Right cardiac atrium (tissue), 5 donors: ENCODE data around the gene SLC35E1. TPM values are rescaled to one million over a fixed set of nuclear protein-coding genes. Genes with fewer than 3 reads are reported as not detected.

Experiments used
- ATAC-seq, 2 donors: fragments of 200-7000 bp; cut with Tn5 transposase; one replicate each; pipeline versions ENCODE4 v1.8.0 to v1.9.1; 2020; ENCODE audit warnings: moderate library complexity in 2 of 2, mild to moderate bottlenecking in 1 of 2
- DNase-seq, 3 donors: peaks; one replicate each; pipeline ENCODE4 v3.0.0-alpha.2; 2020
- H3K27ac ChIP-seq: one replicate; pipeline ENCODE4 v1.5.1; 2013; ENCODE audit warnings: mild to moderate bottlenecking, low read length, control low read depth, moderate library complexity
- H3K27me3 ChIP-seq: one replicate; pipeline ENCODE4 v1.6.1; 2013; ENCODE audit not compliant: control insufficient read depth, insufficient read depth
- H3K4me1 ChIP-seq: one replicate; pipeline ENCODE4 v1.6.1; 2013; ENCODE audit warnings: low read length; ENCODE audit not compliant: control insufficient read depth, insufficient read depth
- H3K4me3 ChIP-seq: one replicate; pipeline ENCODE4 v1.5.1; 2013; ENCODE audit warnings: low read length, control low read depth
- H3K9me3 ChIP-seq: one replicate; pipeline ENCODE4 v1.6.1; 2013; ENCODE audit warnings: low read length; ENCODE audit not compliant: control insufficient read depth
- WGBS: extraction: QIAGEN DNeasy Blood & Tissue Kit; methylation state at CpG from one replicate; pipeline ENCODE4 v1.1.7; 2013; 5-methylcytosine and 5-hydroxymethylcytosine counted together
- intact Hi-C, 4 donors: fragments of 100-400 bp; cut with DNase I; formaldehyde crosslinking; loops; one replicate each; pipeline versions ENCODE4 v1.11.0 to v1.14.0; 2022 to 2023
- polyA plus RNA-seq: library from polyadenylated mRNA; stranded (reverse); fragments of 200-250 nt; gene quantifications from one replicate; pipeline ENCODE4 v1.2.3, GENCODE V29; 2013
- total RNA-seq, 4 donors: library from RNA; stranded (reverse); fragmentation: NEBNext Ultra II Directional; extraction: Animal tissue kit (Norgen Biotek cat#: 25700); gene quantifications; one replicate each; pipeline ENCODE4 v1.2.1, GENCODE V29; 2021
- donor health status: healthy with polysubstance abuse.
- donor health status: DM: no; HTN: yes; CAD: no.
- donor health status: DM: no; HTN: no; CAD: no.
- donor health status: DM: no; HTN: yes; CAD: no; lungs with severe emphysema.
- donor health status: DM: yes; HTN: yes; CAD: no.

Gene SLC35E1
- total and polyA plus RNA-seq, 5 donors: 21.0 to 26.6 (median 25.5) TPM

DNA sequence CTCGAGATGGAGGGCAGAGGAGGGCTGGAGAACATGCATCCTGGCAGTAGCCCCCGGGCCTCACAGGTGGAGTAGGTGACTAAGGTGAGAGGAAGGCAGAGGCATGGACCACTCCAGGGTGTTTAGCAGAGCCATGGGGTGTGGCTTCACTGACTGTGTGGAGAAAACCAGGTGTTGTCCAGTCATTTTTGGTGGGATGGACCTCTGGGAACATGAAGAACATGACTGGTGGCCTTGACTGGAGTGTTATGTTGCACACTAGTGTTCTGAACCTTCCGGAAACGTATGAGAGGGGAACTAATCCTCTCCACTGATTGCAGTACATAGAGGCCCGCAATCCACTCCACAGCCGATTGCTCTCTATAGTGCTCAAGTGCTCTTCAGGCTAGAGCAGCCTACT, 38.9 kb upstream of the SLC35E1 start:
- intact Hi-C loops: no loop called here
- no peak for ATAC-seq
- Histone ChIP-seq H3K27ac (peak overlapping the region; percentile 74), H3K27me3 (no peaks in the 10 kb centered on the region), H3K4me1 (peaks cover 27% of the 10 kb centered on the region), H3K9me3 (no peaks in the 10 kb centered on the region), H3K4me3 (no peak overlapping the region)
- WGBS: 90% methylated on average over 6 of the region's 6 CpGs
- DNase-seq: no peak

GRCh38 chr19:16609511-16610200, 37.4 kb upstream of the SLC35E1 start:
- DNase-seq (no peak), ATAC-seq (no peak)
- Histone ChIP-seq H3K27ac (no peak overlapping the region), H3K27me3 (no peaks in the 10 kb centered on the region), H3K4me3 (no peak overlapping the region), H3K9me3 (no peaks in the 10 kb centered on the region), H3K4me1 (peaks cover 34% of the 10 kb centered on the region)
- intact Hi-C loops: no loop called here
- WGBS: 88% methylated on average over 5 of the region's 5 CpGs

- peak overlapping the region; percentile 79 for H3K27ac ChIP-seq
- ATAC-seq (peak; percentile 79 to 84), DNase-seq (no peak)
- WGBS: 64% methylated on average over 1 of the region's 1 CpG
- intact Hi-C loops: no loop called here
- H3K4me3 ChIP-seq: no peak overlapping the region
- no peaks in the 10 kb centered on the region for H3K27me3 ChIP-seq
- no peaks in the 10 kb centered on the region for H3K9me3 ChIP-seq
- peaks cover 30% of the 10 kb centered on the region for H3K4me1 ChIP-seq
Observed at GRCh38 chr19:16608290-16608739, 36.1 kb upstream of the SLC35E1 start.

DNA sequence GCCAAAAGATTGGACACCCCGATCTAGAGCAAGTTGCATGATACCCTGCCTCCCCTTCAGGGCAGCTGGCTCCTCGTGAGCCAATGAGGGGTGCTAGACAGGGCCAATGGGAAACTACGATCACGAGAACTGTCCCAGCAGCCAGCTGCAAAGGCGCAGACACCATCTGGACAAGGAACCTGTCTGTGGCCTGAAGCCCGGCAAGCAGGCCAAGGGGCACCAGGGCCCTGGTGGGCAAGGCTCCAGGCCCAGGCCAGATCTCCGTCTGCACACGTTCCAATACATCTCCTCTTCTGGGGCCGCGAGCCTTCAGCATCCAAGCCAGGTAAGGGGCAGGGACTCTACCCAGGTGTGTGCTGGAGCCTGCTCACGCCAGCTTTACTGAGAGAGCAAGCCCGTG, 35.6 kb upstream of the SLC35E1 start:
- no peak for DNase-seq
- 81% methylated on average over 12 of the region's 12 CpGs for WGBS
- peak; percentile 4 to 21 for ATAC-seq
- Histone ChIP-seq H3K27ac (peak overlapping the region; percentile 79), H3K27me3 (no peaks in the 10 kb centered on the region), H3K4me3 (no peak overlapping the region), H3K4me1 (peaks cover 32% of the 10 kb centered on the region), H3K9me3 (no peaks in the 10 kb centered on the region)
- intact Hi-C loops: no loop called here

GRCh38 chr19:16605553-16605994, 33.4 kb upstream of the SLC35E1 start:
- H3K27me3 ChIP-seq: no peaks in the 10 kb centered on the region
- DNase-seq (peak in 2 of 3 donors; percentile 74 to 79), ATAC-seq (peak; percentile 42 to 46)
- no peaks in the 10 kb centered on the region for H3K9me3 ChIP-seq
- no peak overlapping the region for H3K27ac ChIP-seq
- no peak overlapping the region for H3K4me3 ChIP-seq
- intact Hi-C loops: no loop called here
- H3K4me1 ChIP-seq: peaks cover 26% of the 10 kb centered on the region
- WGBS: 43% methylated on average over 8 of the region's 8 CpGs

GRCh38 chr19:16605115-16605514, 32.9 kb upstream of the SLC35E1 start:
- Histone ChIP-seq H3K4me1 (peaks cover 25% of the 10 kb centered on the region), H3K9me3 (no peaks in the 10 kb centered on the region), H3K4me3 (no peak overlapping the region), H3K27me3 (no peaks in the 10 kb centered on the region), H3K27ac (no peak overlapping the region)
- WGBS: 92% methylated on average over 3 of the region's 3 CpGs
- intact Hi-C loops: no loop called here
- no peak for DNase-seq
- no peak for ATAC-seq

DNA sequence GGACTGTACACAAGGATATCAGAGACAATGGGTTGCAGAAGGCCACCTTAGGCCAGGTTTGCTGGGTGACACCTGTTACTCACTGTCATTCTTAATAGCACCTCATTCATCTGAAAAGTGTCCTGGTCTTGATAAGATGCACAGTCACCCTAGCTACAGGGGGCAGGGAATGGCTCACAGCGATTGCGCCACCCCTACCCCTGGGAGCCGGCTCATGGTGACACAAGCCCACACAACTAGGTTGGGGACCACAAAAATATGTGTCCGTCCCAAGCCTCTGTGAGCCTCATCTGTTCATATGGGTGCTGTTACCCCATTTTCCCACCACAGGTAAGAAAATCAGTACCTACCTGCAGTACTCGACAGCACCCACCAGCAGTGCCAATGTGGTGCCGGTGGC, 32.4 kb upstream of the SLC35E1 start:
- 85% methylated on average over 6 of the region's 6 CpGs for WGBS
- DNase-seq (no peak), ATAC-seq (no peak)
- Histone ChIP-seq H3K4me3 (no peak overlapping the region), H3K27me3 (no peaks in the 10 kb centered on the region), H3K27ac (no peak overlapping the region), H3K4me1 (peaks cover 29% of the 10 kb centered on the region), H3K9me3 (no peaks in the 10 kb centered on the region)
- intact Hi-C loops: no loop called here

DNA sequence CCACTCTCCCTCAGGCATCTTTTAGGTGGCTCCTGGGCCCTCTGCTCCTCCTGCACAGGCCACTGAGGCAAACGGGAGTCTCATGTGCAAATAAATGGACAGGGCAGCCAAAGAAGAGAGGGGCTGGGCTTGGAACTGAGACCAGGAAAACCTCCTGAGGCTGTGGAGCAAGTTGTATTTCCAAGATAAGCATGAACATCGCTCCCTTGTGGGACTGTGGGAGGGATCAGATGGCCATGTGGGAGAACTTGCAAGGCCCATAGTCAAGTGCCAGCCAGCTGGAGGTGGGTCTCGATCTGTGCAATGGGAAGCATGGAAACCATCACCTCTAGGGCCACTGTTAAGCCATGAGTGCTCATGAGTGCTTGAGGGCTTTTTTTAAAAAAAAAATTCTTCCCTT, 30.9 kb upstream of the SLC35E1 start:
- H3K27me3 ChIP-seq: no peaks in the 10 kb centered on the region
- no peak overlapping the region for H3K27ac ChIP-seq
- WGBS: 45% methylated on average over 3 of the region's 3 CpGs
- no peak overlapping the region for H3K4me3 ChIP-seq
- peaks cover 29% of the 10 kb centered on the region for H3K4me1 ChIP-seq
- DNase-seq (no peak), ATAC-seq (no peak)
- no peaks in the 10 kb centered on the region for H3K9me3 ChIP-seq
- intact Hi-C loops: no loop called here

- Histone ChIP-seq H3K4me3 (no peak overlapping the region), H3K4me1 (peaks cover 21% of the 10 kb centered on the region), H3K9me3 (no peaks in the 10 kb centered on the region), H3K27ac (peak overlapping the region; percentile 16), H3K27me3 (no peaks in the 10 kb centered on the region)
- WGBS: 71% methylated on average over 20 of the region's 20 CpGs
- intact Hi-C loops: no loop called here
- DNase-seq: peak in 1 of 3 donors; percentile 72
- ATAC-seq: peak; percentile 29 to 40
Observed at GRCh38 chr19:16601378-16602052, 29.3 kb upstream of the SLC35E1 start.

- ATAC-seq: no peak
- WGBS: 88% methylated on average over 5 of the region's 5 CpGs
- H3K4me1 ChIP-seq: peaks cover 22% of the 10 kb centered on the region
- no peaks in the 10 kb centered on the region for H3K9me3 ChIP-seq
- no peaks in the 10 kb centered on the region for H3K27me3 ChIP-seq
- intact Hi-C loops: no loop called here
- no peak overlapping the region for H3K4me3 ChIP-seq
- H3K27ac ChIP-seq: no peak overlapping the region
- no peak for DNase-seq
Observed at GRCh38 chr19:16600824-16601223, 28.6 kb upstream of the SLC35E1 start.

DNA sequence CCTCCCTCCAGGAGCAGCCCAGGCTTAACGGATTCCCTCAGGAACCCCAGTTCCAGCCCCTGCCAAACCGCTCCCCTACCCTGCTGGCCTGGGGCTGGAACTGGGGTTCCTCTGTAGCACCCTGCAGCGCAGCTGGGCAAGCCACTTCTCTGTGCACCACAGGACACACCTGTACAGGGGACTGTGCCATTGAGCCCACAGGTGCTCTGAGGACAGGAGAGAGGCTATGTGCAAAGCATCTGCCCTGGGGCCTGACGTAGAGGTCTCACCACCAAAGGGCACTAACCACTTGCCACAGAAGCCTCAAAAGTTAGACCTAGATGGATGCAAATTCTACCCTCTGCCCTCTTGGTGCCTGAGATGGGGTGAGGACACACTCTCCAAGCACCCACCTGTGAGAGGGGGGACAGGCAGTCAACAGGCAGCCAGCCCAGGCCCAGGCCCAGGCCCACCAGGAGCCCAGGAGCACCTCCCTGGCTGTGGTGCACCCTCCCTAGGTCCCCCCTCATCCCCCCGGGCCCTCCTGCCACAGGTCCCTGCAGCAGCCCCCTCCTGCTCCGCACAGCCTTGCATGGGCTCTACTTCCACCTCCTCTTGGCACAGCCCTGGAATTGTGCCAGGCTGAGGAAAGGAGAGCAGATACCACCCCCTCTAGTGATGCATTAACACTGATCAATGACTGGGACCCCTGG, 27.6 kb upstream of the SLC35E1 start:
- H3K4me1 ChIP-seq: peaks cover 16% of the 10 kb centered on the region
- ATAC-seq (no peak), DNase-seq (no peak)
- 91% methylated on average over 6 of the region's 6 CpGs for WGBS
- H3K27me3 ChIP-seq: no peaks in the 10 kb centered on the region
- H3K27ac ChIP-seq: no peak overlapping the region
- intact Hi-C loops: no loop called here
- no peaks in the 10 kb centered on the region for H3K9me3 ChIP-seq
- H3K4me3 ChIP-seq: no peak overlapping the region
